Stimulated activated CD8-positive, alpha-beta memory T cell treated with anti-CD3 and anti-CD28 coated beads, Interleukin-4, amount 100 ng/mL, for 4 hours (primary cell): ENCODE measurements around the gene RAB23.

Experiments
- DNase-seq, 2 donors: peaks; one replicate each; pipeline ENCODE4 v3.0.0-alpha.2; 2020; ENCODE audit warnings: low read depth in 2 of 2, low spot score in 1 of 2

RAB23 gene

DNA sequence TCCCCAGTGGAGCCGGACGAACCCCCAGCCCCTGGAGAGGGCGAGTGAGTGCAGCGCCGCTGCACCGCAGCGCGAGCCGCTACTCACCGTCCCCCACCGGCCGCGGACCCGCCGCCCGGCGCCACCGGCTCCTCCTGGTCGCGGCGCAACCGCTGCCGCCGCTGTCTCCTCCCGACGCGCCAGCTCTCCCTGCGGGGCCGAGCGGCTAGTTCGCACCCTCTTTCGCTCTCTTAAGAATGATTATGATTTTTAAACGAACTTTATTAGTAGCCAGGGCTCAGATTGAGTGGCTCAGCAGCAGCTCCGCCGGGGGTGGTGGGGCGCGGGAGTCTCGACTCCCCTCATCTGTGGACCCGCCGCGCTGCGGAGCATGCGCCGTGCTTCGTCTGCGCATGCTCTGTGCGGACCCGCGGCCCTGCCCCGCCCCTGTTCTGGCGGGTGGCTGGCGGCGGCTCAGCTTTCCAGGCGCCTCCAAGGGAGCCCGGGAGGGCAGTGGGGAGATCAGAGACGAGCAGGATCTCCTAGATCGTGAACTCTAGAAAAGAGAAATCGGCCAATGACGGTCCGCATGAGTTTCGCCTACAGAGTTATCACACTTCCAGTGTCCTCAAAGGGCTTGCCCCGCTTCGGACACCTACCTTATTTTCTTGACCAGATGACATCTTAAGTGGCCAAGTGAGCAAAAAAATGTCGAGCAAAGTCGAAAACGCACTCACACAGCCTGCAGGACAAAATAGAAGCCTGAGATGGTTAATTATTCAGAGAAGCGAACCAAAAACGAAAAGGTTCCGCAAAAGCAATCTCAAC lies at the start of gene RAB23:
RAB23 (minus strand) TSS at position 372 of the 807 bp plus-strand sequence. CDS start 11,927 bp downstream, outside the sequence.
- DNase-seq = peak; percentile 59 to 67

DNA sequence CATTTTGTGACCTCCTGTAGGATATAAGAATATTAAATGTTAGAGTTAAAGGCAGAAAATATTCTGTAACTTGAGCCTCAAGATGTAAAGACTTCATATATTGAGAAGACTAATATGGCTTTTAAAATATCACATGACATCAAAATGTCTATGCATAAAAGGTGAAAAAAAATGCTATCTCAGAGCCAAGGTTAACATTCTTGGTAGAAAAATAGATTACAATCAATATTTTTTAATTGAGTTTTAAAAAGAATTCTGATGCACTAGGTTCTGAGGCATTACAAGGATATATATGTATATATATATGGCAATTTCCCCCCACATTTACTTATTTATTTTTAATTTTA lies 46.2 kb upstream of the RAB23 start:
- DNase-seq = no peak

DNA sequence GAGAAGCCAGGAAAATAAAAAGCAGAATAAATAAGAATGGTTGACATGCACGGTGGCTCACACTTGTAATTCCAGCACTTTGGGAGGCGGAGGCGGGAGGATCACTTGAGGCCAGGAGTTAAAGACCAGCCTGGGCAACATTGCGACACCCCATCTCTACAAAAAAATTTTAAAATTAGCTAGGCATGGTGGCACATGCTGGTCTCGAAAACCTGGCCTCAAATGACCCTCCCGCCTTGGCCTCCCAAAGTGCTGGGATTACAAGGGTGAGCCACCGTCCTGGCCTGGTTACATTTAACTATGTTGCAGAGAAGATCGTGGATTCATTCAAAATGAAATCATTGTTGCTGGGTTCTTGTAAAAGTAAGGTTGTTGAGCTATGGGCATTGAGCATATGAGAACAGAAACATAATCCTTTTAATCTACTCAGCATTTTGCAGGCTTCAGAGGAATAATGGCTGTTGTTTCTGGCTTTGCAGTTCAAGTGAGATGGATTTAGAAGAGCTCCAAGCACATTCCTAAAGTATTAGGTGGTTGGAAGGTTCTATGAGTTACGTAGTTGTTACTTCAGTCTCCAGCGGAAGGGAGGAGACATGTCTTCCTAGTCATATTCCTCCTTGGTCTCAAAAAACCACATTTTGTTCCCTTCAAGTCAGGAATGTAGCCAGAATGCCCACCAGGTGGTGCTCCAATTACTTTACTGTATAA lies 45.6 kb upstream of the RAB23 start:
- DNase-seq = peak in 1 of 2 donors; percentile 4

DNA sequence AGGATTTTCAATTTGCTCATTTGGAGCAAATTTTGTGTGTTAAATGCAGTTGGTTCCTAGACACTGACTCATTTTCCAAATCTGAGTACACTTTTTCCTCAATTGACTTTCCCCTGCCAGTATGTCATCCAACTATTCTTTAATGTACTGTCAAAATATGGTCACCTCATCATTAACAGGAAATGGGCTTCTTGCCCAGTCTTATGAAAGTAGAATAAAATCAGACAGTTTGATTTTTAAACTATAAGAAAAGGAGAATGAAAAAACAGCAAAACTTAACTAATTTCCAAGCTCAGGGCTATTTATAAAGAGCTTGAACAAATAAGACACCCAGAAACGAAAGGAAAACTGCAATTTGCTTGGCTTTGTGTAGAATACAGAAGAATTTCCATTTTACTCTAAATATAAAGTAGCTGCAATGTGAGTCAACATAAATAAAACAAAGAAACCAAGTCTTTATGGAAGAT lies 43.7 kb upstream of the RAB23 start:
- no peak for DNase-seq

DNA sequence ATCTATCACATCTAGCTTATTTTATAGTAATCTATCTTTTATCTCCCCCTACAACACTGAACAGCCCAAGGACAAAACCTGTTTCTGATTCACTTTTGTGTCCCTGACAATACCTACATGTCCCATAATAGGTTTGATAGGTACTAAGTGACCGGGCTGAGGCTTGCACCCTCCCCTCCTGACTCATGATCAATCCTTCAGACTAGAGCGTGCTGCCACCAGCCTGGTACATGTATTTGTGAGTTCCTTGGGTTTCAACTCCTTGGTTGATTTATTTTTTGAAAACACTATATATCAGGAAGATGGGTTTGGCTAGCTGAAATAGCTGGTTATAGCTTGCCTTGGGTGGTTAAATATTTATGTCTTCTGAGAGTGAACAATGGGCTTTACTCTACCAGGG lies 41.6 kb upstream of the RAB23 start:
- DNase-seq = no peak

DNA sequence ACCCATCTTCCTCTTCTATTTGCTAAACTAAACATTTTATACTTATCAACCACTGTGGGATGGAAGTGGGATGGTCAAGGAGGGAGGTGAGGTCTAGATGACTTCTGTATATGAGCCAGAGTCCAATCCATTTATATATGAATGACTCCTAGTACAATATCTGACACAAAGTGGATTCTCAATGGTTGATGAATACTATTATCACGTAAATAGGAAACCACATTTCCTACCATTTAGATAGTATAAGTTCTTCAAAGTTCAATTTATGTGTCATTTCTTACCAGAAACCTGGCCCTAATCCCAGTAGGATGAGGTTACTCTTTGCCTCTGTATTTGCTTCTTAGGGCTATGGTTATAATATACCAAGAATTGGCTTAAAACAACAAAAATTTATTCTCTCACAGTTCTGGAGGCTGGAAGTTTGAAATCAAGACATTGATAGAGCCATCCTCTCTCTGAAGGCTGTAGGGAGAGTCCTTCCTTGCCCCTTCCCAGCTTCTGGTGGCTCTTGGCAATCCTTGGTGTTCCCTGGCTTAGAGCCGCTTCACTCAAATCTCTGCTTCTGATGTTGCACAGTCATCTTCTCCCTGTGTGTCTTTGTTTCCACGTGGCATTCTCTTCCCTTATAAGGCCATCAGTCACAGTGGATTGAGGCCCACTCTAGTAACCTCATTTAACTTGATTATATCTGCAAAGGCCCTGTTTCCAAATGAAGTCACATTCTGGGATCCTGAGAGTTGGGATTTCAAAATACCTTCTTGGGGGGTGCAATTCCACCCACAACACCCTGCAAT lies 41.0 kb upstream of the RAB23 start:
- no peak for DNase-seq

DNA sequence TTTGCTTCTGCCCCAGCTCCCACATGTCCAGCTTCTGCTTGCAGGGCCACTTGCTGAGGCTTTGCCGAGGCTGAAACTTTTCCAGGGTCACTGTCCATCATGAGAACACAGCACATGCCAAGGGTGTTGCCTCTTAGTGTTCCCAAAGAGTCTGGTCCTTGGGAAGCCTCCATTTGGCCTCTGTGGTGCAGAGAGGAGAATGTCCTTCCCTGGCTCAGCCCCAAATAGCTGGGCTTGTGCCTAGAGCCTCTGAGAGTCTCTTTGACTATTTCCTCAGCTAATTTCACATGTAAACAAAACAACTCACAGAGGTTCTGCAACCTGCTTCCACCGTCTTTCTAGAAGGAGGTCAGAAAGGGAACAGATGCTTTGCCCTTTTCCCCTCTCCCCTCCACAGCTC lies 40.4 kb upstream of the RAB23 start:
- DNase-seq = no peak

DNA sequence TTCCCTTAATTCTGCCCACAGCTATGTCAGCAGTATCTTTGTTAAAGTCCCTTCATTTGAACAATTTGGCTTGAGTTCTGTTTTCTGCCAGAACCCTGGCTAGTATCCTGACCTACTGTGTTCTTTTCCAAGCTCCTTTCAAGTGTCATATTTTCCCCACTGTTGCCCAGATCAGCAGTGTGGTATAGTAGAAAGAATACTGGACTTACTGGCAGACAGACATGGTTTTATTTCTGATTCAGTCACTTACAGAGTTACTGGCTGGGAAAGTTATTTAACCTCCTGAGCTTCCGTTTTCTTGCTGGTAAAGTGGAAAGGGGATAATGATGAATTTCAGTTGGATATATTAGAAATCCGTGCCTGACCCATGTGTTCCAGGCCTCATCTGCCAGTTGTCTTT lies 39.8 kb upstream of the RAB23 start:
- no peak for DNase-seq

DNA sequence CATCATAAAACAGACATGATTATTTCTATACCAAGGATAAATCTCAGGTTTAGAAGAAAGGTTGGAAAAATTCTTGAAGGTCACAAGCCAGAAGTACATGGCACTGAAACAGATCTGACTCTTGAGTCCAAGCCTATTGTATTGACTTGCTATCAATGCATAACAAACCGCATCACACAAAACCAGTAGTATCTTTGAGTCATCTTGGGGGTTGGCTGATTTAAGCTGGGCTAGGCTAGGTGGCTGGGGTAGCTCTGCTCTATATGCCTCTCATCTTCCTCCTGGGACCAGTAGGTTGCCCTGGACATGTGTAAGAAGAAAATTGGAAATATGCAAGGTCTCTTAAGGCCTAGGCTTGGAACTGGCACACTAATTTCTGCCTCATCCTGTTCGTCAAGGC lies 37.0 kb upstream of the RAB23 start:
- no peak for DNase-seq

DNA sequence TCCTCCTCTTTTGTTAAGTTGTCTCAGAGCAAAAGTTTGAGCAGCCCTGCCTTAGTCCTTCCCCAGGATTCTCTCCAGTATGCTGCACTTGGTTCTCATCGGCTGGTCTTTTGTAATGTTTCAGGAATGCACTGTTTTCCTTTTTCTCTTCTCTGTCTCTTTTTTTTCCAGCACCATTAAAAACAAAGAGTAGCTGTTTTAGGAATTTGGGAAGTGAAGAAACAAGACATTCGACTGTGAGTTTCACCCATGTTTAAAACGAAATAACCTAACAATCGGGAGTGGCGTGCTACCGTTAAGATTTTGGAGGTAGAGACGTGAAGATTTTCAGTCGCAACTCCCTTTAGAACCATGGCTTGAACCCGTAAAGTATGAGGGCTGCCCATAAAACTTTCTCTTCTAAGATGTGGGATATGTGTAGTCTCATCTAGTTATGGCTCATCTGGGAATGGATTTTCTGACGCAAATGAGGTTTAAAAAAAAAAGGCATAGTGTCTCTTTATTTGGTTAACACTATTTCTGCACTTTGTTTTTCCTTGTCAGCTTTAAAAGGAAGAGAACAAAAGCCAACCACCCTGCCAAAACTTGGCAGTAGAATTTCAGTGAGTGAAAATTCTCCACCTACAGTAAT lies 35.9 kb upstream of the RAB23 start:
- no peak for DNase-seq

DNA sequence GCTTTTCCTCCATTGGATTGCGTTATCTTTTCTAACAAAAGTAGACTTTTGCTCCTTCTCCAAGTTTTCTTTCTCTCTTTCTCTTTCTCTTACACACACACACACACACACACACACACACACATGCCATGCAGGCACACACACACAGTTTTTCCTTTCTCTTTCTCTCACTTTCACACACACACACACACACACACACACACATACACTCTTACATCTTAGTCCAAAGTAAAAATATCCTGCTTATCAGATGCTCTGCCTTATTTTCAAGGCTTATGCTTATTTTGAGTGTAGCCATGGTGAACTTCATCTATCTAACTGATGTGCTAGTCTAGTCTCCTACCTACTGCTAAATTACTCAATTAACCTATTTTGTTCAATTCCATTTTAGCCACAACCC lies 34.4 kb upstream of the RAB23 start:
- no peak for DNase-seq

DNA sequence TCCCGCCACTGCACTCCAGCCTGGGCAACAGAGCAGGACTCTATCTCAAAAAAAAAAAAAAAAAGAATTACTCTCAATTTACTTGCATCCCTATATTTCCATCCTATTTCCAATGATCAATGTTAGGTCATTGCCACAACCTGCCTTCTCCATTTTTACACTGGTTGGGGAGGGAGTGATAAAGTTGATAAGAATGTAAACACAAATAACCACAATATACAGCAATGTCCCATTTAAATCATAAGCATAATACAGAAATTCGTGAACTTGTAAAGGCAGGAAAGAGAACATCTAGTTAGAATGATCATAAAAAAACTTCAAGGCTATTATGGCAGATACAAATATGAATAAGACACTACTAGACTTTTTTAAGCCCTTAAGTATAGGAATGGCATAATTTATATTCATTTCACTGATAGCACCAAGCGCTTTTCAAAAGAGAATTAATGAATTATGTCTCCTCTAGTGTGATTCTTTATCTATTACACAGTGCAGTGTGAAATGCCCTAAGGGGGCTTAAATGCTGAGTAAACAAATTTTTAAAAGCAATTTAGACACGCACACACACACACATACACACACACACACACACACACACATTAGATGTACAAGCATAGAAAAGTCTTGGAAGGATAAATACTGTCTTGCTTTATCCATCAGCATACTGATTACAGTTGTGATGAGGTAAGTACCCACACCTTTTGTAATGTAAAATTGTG lies 33.5 kb upstream of the RAB23 start:
- DNase-seq = no peak

DNA sequence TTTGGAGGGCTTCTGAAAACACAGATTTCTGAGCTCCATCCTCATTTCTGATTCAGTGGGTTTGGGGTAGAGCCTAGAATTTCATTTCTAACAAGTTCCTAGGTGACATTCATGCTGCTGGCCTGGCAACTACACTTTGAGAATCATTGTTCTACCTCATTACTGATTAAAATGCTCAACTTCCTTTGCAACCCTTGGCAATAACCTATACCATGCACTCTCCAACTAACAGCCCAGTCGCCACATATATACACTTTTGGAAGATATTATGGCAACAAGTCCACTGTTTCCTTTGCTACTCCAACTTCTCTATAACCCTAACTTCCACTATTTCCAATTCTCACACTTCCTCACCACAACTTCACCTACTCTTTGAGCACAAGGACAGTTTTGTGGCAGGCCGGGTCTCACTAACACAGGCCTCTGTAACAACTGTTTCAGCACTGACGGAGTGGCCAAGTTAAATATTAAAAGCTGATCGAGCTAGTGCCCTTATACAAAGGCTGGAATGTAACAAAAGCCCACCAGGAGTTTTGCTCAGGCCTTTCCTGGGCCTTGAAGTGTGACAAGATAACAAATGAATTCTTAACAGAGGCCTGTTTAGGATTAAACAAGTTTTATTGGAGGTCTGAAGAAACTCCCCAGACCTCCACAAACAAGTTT lies 32.1 kb upstream of the RAB23 start:
- DNase-seq = no peak

DNA sequence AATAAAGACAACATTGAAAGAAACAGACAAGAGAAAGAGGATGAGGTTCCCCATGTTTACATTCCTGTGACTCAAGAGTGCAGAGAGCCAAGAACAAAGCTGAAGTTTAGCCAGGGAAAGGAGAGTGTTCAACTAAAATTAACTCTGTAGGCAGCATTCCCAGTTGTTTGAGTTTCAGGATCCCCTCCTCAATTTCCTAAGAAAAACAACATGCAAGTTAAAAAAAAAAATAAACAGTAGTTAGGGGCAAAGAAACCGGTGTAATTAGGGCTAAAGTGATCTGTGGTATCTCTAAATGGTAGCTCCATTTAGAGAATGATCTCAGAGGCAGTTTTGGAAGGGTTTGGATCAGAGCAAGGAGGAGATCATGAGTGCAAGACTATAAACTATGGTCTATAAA lies 30.9 kb upstream of the RAB23 start:
- no peak for DNase-seq

DNA sequence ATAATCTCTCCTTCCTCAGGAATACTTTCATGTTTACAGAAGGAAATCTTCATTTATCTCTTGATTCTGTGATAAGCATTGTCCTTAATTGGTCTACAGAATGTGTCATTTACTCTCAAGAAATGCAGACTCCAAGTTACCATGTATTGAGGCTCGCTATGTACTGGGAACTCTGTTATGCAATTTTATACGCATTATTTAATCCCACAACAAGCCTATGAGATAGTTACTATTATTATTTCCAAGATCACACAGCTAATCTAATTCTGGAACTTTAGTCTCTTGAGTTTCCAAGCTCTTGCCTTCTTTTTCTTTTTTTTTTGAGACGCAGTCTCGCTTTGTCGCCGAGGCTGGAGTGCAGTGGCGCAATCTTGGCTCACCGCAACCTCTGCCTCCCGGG lies 30.0 kb upstream of the RAB23 start:
- DNase-seq = no peak

DNA sequence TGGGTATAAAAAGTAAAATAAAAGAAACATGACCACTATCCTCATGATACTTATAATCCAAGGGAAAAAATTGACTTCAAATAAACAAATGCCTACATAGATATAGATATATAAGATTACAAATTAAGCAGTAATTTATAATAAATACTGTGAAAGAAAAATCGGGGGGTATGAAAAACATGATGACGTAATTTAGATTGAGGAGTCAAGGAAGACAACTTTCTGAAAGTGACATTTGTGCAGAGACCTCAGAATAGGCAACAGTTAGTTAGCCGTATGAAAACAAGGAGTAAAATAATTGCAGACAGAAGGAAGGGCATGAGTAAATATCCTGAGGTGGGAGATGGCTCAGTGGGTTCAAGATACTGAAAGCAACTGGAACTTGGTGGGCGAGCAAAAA lies 28.2 kb upstream of the RAB23 start:
- DNase-seq = no peak

DNA sequence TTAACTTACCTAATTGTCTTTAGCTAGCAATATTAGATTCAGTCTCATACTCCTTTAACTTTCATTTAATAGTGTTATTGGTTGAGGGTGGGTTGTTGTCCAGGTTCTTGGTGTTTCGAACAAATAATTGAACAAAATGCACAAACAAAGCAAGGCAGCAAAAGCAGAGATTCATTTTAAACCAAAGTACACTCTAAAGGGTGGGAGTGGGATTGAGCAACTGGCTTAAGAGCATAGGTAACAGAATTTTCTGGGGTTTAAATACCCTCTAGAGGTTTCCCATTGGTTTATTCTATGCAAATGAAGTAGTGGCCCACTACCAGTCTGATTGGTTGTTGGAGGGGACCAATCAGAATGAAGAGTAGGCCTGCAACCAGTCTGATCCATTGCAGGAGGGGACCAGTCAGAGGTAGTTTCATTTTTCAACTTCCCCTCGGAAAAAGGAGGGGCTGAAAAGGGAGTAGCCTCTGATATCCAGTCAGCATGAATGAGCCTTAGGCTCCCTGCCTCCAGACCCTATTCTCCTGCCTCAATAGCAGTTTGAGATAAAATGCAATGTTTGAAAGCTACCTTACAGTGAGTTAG lies 26.3 kb upstream of the RAB23 start:
- no peak for DNase-seq

DNA sequence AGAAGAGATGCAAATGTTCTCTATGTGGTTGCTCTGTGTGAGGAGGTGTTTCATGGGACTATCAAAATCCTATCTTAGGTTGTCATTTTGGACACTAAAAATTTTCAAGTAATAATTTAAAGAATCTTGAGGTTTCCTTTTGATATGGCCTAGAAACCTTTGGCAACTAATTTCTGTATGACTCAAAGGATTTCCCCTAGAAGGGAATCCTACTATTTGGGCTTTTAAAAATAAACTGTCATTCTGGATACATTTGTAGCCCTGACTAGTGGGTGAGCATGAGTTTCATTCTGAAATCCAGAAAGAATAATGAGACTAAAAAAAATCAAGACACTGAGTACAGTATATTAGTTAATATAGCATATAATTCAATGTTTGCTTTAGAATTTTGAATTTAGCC lies 25.5 kb upstream of the RAB23 start:
- no peak for DNase-seq

DNA sequence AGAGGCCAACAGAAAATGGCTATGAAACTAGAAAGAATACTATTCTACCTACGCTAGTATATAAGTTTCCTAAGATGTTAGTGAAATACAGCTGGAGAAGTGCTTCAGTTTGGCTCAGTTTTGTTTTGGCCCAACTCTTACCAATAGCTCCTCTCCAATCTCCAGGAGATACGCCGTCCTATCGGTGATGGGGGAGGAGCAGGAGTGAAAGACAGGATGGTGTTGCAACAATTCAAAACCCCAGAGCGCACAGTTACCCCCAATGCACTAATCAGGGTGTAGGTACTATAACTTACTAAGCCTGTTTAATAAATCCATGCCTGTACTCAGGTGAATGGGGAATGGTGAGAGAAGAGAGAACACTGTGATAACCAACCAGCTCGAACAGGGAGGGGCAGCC lies 24.2 kb upstream of the RAB23 start:
- no peak for DNase-seq

DNA sequence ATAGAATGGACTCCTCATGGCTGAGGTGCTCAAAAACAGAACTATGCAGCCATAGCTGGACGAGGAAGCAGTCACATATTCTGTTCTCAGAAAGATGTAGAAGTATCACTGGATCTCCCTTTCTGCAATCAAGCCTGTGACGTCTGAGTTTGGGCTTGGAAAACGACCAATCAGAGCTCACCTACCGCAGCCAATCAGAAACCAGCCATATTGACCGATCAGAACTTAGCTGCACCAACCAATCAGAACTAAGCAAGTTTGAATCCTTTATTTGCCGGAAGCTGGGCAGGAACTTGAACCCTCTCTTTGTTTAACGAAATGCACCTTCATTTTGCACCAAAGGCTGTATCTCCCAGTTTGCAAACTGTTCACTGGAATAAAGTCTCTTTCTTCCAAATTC lies 21.8 kb upstream of the RAB23 start:
- DNase-seq = no peak
